ENCODE measurements around the gene GJA10.

GJA10 gene

GRCh38 chr6:89917801-89918366, 23.6 kb downstream of the GJA10 start:
- no peak for DNase-seq (ENCODE audit: low read depth)

GRCh38 chr6:89921197-89921596, 26.9 kb downstream of the GJA10 start:
- no peak for DNase-seq (ENCODE audit: low read depth)

GRCh38 chr6:89921691-89922090, 27.4 kb downstream of the GJA10 start:
- no peak for DNase-seq (ENCODE audit: low read depth)

GRCh38 chr6:89924231-89924630, 30.0 kb downstream of the GJA10 start:
- DNase-seq (ENCODE audit: low read depth), result no peak

GRCh38 chr6:89925826-89926225, 31.6 kb downstream of the GJA10 start:
- no peak for DNase-seq (ENCODE audit: low read depth)

- DNase-seq (ENCODE audit: low read depth), result no peak
Measured at GRCh38 chr6:89927264-89927663, 33.0 kb downstream of the GJA10 start.

GRCh38 chr6:89927791-89928550, 33.7 kb downstream of the GJA10 start:
- no peak for DNase-seq (ENCODE audit: low read depth)

- no peak for DNase-seq (ENCODE audit: low read depth)
Measured at GRCh38 chr6:89928604-89929003, 34.3 kb downstream of the GJA10 start.

GRCh38 chr6:89930789-89931188, 36.5 kb downstream of the GJA10 start:
- no peak for DNase-seq (ENCODE audit: low read depth)

GRCh38 chr6:89932245-89932802, 38.1 kb downstream of the GJA10 start:
- DNase-seq (ENCODE audit: low read depth), result no peak

GRCh38 chr6:89934685-89935366, 40.6 kb downstream of the GJA10 start:
- no peak for DNase-seq (ENCODE audit: low read depth)

GRCh38 chr6:89936177-89936576, 41.9 kb downstream of the GJA10 start:
- no peak for DNase-seq (ENCODE audit: low read depth)

GRCh38 chr6:89938014-89938413, 43.7 kb downstream of the GJA10 start:
- DNase-seq (ENCODE audit: low read depth), result no peak

- DNase-seq (ENCODE audit: low read depth), result no peak
Measured at GRCh38 chr6:89939144-89939543, 44.9 kb downstream of the GJA10 start.

- peak; percentile 14 for DNase-seq (ENCODE audit: low read depth)
Measured at GRCh38 chr6:89940225-89941027, 46.2 kb downstream of the GJA10 start.

- DNase-seq (ENCODE audit: low read depth), result no peak
Measured at GRCh38 chr6:89941031-89941762, 46.9 kb downstream of the GJA10 start.

GRCh38 chr6:89941763-89942497, 47.7 kb downstream of the GJA10 start:
- no peak for DNase-seq (ENCODE audit: low read depth)

GRCh38 chr6:89942601-89943000, 48.3 kb downstream of the GJA10 start:
- no peak for DNase-seq (ENCODE audit: low read depth)

GRCh38 chr6:89944181-89944755, 50.0 kb downstream of the GJA10 start:
- no peak for DNase-seq (ENCODE audit: low read depth)

GRCh38 chr6:89944826-89945407, 50.6 kb downstream of the GJA10 start:
- no peak for DNase-seq (ENCODE audit: low read depth)

Measured in CMK (cell line).